ENCODE measurements around the gene ACSF2.

Gene ACSF2

DNA sequence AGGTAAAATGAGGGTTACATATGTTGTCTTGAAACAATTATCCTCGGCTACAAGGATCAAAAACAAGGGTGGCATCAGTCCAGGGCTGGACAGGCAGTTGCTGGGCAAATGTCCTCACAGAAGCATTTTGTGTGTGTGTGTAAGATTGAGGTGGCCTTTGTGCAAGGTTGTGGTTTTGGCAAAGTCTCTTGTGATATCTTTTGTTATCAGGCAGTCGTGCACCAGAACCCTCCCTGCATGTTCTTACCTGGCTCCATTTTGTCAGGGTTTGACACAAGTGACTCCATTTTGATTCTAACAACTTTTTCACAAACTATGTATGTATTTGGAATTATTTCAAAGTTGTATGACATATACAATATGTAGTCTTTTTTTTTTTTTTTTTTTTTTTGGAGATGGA, 22.6 kb downstream of the ACSF2 start:
- no peak overlapping the region for H3K9ac ChIP-seq (ENCODE audit: low read length)
- no peaks in the 10 kb centered on the region for H3K27me3 ChIP-seq (ENCODE audit: control insufficient read depth, insufficient read depth, low read length)
- H3K36me3 ChIP-seq (ENCODE audit: control insufficient read depth, insufficient read depth, low read length) = no peaks in the 10 kb centered on the region
- no peak overlapping the region for H3K4me3 ChIP-seq (ENCODE audit: low read length)
- no peaks in the 10 kb centered on the region for H3K4me1 ChIP-seq (ENCODE audit: control insufficient read depth, insufficient read depth, low read length)
- H3K27ac ChIP-seq (ENCODE audit: low read depth, low read length) = no peak overlapping the region

DNA sequence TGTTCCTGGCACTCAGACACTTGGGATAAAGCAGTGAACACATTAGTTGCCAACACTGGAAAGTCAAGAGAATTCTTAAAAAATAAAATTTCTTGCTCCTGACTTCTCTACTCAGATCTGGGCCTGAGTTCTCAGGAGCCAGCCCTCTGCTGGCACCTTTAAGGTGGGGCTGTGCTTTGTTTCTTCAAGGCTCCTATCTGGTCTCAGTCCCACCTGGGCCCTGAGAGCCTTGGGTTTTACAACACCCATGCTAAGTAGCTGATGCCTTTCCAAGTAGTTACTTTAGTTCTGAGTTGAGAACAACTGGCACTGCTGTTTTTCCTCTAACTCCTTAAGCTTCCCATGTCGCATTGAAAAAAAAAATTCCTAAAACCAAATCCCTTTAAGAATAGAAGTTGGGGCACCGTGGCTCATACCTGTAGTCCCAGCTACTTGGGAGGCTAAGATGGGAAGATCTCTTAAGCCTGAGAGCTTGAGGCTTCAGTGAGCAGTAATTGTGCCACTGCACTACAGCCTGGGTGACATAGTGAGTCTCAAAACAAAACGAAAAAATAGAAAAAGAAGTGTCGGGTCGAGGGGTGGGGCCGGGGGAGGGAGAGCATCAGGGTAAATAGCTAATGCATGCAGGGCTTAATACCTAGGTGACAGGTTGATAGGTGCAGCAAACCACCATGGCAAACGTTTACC, 26.1 kb downstream of the ACSF2 start:
- H3K4me3 ChIP-seq (ENCODE audit: low read length) = no peak overlapping the region
- no peak overlapping the region for H3K27ac ChIP-seq (ENCODE audit: low read depth, low read length)

DNA sequence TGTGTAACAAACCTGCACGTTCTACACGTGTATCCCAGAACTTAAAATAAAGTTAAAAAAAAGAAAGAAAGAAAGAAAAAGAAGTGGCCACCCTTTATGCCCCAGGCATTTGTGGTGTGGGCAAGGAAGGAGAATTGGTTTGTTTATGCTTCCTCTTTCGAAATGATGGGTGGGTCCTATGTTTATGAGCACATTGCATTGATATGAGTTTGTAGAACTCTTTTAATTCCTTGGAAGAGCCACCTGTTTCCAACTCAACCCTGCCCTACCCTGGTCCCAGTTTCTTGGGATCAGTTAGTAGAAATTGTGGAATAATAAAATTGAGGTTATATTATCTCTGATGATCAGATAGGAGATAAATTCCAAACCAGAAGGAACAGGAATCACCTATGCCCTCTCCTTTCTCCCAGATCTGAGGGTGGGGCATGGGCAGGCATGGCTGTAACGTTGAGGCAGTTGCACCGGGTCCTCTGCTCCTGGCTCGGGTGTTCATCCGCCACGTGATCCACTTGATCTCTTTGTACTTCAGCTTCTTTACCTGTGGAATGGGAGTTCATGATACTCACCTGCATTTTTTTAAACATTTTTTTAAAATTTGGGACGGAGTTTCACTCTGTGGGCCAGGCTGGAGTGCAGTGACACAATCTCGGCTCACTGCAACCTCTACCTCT, 26.7 kb downstream of the ACSF2 start:
- H3K9ac ChIP-seq (ENCODE audit: low read length) = no peak overlapping the region
- no peaks in the 10 kb centered on the region for H3K4me1 ChIP-seq (ENCODE audit: control insufficient read depth, insufficient read depth, low read length)
- H3K4me3 ChIP-seq (ENCODE audit: low read length) = no peak overlapping the region
- no peaks in the 10 kb centered on the region for H3K36me3 ChIP-seq (ENCODE audit: control insufficient read depth, insufficient read depth, low read length)
- no peak overlapping the region for H3K27ac ChIP-seq (ENCODE audit: low read depth, low read length)
- no peaks in the 10 kb centered on the region for H3K27me3 ChIP-seq (ENCODE audit: control insufficient read depth, insufficient read depth, low read length)

More for the DNA sequence above, 26.1 kb downstream of the ACSF2 start:
- Histone ChIP-seq H3K9ac (ENCODE audit: low read length) (no peak overlapping the region), H3K36me3 (ENCODE audit: control insufficient read depth, insufficient read depth, low read length) (no peaks in the 10 kb centered on the region), H3K27me3 (ENCODE audit: control insufficient read depth, insufficient read depth, low read length) (no peaks in the 10 kb centered on the region), H3K4me1 (ENCODE audit: control insufficient read depth, insufficient read depth, low read length) (no peaks in the 10 kb centered on the region)

DNA sequence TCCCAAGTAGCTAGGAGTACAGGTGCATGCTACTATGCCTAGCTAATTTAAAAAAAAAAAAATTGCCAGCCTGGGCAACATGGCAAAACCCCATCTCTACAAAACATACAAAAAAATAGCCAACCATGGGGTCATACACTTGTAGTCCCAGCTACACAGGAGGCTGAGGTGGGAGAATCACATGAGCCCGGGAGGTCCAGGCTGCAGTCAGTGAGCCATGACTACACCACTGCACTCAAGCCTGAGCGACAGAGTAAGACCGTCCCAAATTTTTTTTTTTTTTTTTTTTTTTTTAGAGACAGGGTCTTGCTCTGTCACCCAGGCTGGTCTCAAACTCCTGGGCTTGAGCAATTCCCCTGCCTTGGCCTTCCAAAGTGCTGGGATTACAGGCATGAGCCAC, 27.9 kb downstream of the ACSF2 start:
- Histone ChIP-seq H3K27me3 (ENCODE audit: control insufficient read depth, insufficient read depth, low read length) (no peaks in the 10 kb centered on the region), H3K36me3 (ENCODE audit: control insufficient read depth, insufficient read depth, low read length) (no peaks in the 10 kb centered on the region), H3K9ac (ENCODE audit: low read length) (no peak overlapping the region), H3K27ac (ENCODE audit: low read depth, low read length) (no peak overlapping the region), H3K4me3 (ENCODE audit: low read length) (no peak overlapping the region), H3K4me1 (ENCODE audit: control insufficient read depth, insufficient read depth, low read length) (no peaks in the 10 kb centered on the region)

DNA sequence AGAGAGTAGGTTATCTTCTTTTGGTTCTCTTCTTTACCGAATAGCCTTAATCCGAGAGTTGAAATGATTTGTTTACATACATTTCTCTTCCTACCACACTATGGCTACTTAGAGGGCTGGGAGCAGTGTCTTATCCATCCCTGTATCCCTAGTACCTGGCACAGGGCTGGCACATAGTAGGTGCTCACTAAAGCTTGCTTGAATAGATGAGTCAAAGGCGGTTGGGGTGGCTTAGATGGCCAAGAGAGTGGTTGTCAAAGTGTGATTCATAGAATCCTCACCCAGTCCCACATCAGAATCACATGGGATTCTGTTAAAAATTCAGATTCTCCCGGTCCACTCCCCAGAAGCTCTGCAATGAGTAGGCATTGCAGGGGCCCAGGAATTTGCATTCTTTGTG, 31.6 kb downstream of the ACSF2 start:
- Histone ChIP-seq H3K36me3 (ENCODE audit: control insufficient read depth, insufficient read depth, low read length) (peaks cover 3% of the 10 kb centered on the region), H3K27ac (ENCODE audit: low read depth, low read length) (no peak overlapping the region), H3K4me3 (ENCODE audit: low read length) (no peak overlapping the region), H3K27me3 (ENCODE audit: control insufficient read depth, insufficient read depth, low read length) (no peaks in the 10 kb centered on the region), H3K9ac (ENCODE audit: low read length) (no peak overlapping the region), H3K4me1 (ENCODE audit: control insufficient read depth, insufficient read depth, low read length) (no peaks in the 10 kb centered on the region)

DNA sequence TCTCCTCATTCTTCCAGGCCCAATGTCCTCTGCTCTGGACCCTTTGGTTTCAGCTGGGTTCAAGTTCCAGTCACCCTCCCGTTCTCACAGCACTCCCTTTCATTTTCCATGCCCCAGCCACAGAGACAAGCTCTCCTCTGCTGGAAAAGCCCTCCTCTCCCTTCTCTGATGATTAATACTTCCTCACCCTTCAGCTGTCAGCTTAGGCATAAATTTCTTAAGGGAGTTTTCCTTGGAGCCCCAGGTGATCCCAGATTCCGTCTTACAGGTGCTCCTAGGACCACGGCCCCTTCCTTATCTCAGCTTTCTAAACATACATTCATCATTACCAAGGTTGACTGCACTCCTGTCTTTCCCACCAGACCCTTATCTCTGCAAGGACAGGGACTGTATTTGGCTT, 32.3 kb downstream of the ACSF2 start:
- no peak overlapping the region for H3K9ac ChIP-seq (ENCODE audit: low read length)
- H3K36me3 ChIP-seq (ENCODE audit: control insufficient read depth, insufficient read depth, low read length) = peaks cover 4% of the 10 kb centered on the region
- no peaks in the 10 kb centered on the region for H3K27me3 ChIP-seq (ENCODE audit: control insufficient read depth, insufficient read depth, low read length)
- no peak overlapping the region for H3K27ac ChIP-seq (ENCODE audit: low read depth, low read length)
- H3K4me1 ChIP-seq (ENCODE audit: control insufficient read depth, insufficient read depth, low read length) = no peaks in the 10 kb centered on the region
- H3K4me3 ChIP-seq (ENCODE audit: low read length) = no peak overlapping the region

DNA sequence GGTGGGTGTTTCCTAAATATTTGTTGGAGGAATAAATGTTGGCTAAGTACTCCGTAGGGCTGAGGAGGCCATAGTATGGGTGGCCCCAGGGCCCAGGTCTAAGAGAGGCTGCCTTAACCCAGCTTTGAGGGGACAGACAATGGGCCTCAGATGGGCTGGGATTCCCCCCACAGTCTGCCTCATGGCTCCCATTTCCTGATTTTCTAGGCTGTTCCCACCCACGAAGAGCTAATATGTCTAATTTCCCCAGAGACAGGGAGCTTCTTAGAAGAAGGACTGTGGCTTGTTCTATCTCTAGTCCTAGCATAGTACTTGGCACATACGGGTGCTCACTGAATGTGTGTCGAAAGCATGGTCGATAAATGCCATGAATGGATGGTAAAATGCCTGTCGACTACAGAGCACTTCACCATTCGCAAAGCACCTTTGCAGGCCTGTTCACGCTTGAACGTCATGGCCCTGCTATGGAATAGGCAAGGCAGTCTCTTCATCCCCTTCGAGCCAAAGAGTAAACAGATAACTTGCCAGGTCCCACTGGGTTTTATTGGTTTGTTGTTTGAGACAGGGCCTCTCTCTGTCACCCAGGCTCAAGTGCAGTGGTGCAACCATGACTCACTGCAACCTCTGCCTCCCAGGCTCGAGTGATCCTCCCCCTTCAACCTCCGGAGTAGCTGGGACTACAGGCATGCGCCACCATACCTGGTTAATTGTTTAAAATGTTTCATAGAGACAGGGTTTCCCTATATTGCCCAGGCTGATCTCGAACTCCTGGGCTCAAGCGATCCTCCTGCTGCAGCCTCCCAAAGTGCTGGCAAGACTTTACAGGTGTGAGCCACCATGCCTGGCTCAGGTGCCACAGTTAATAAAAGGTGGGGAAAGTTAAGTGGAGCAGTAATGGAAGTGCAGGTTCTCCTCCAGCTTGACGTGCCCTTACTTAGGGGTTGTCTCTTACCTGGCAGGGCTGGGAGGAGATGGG, 33.0 kb downstream of the ACSF2 start:
- Histone ChIP-seq H3K4me1 (ENCODE audit: control insufficient read depth, insufficient read depth, low read length) (no peaks in the 10 kb centered on the region), H3K36me3 (ENCODE audit: control insufficient read depth, insufficient read depth, low read length) (peaks cover 4% of the 10 kb centered on the region), H3K9ac (ENCODE audit: low read length) (no peak overlapping the region), H3K4me3 (ENCODE audit: low read length) (no peak overlapping the region), H3K27ac (ENCODE audit: low read depth, low read length) (no peak overlapping the region), H3K27me3 (ENCODE audit: control insufficient read depth, insufficient read depth, low read length) (no peaks in the 10 kb centered on the region)

DNA sequence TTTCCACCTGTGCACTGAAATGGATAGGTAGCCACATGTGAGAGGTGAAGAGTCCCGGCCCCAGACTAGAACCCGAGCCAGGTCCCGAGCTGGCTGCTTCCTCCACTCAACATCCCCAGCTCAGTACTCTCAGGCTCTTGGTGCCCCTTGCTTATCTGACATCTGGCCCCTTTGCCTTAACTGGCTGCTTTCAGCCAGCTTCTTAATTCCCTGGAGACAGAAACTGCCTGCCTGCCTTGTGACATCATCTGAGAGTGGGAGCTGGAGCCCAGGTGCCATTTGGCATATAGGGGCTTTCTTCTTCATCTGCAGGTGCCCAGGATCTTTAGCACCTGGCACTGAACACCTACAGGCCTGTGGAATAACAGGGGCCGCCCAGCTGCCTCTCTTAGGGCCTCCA, 33.7 kb downstream of the ACSF2 start:
- Histone ChIP-seq H3K9ac (ENCODE audit: low read length) (no peak overlapping the region), H3K4me1 (ENCODE audit: control insufficient read depth, insufficient read depth, low read length) (no peaks in the 10 kb centered on the region), H3K36me3 (ENCODE audit: control insufficient read depth, insufficient read depth, low read length) (peaks cover 4% of the 10 kb centered on the region), H3K4me3 (ENCODE audit: low read length) (no peak overlapping the region), H3K27ac (ENCODE audit: low read depth, low read length) (no peak overlapping the region), H3K27me3 (ENCODE audit: control insufficient read depth, insufficient read depth, low read length) (no peaks in the 10 kb centered on the region)

DNA sequence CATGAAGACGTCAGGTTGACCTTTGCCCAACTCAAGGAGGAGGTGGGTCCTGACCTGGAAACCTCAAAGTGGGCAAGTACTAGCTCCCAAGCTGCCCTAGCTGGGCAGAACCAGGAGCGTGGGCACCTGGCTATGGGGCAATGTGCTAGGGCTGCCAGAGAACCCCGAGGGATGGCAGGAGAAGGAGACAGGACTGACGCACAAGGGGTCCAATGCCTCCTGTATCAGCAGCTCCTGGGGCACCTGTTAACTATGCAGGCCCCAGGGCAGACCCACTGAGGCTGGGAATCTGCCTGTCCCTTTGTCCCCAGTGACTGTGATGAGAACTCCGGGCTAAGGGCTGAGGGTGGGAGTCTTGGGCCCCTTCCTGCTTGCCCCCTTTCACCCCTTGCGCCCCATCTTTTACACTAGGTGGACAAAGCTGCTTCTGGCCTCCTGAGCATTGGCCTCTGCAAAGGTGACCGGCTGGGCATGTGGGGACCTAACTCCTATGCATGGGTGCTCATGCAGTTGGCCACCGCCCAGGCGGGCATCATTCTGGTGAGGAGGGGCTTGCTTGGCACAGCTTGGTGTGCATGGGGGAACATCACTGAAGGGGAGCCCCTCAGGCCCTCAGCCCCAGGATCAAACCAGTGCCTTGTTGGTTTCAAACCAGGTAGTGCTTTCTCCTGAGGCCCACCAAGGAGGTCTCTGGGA, 35.0 kb downstream of the ACSF2 start:
- Histone ChIP-seq H3K27me3 (ENCODE audit: control insufficient read depth, insufficient read depth, low read length) (no peaks in the 10 kb centered on the region), H3K27ac (ENCODE audit: low read depth, low read length) (no peak overlapping the region), H3K4me1 (ENCODE audit: control insufficient read depth, insufficient read depth, low read length) (no peaks in the 10 kb centered on the region), H3K4me3 (ENCODE audit: low read length) (no peak overlapping the region), H3K9ac (ENCODE audit: low read length) (no peak overlapping the region), H3K36me3 (ENCODE audit: control insufficient read depth, insufficient read depth, low read length) (peaks cover 4% of the 10 kb centered on the region)

DNA sequence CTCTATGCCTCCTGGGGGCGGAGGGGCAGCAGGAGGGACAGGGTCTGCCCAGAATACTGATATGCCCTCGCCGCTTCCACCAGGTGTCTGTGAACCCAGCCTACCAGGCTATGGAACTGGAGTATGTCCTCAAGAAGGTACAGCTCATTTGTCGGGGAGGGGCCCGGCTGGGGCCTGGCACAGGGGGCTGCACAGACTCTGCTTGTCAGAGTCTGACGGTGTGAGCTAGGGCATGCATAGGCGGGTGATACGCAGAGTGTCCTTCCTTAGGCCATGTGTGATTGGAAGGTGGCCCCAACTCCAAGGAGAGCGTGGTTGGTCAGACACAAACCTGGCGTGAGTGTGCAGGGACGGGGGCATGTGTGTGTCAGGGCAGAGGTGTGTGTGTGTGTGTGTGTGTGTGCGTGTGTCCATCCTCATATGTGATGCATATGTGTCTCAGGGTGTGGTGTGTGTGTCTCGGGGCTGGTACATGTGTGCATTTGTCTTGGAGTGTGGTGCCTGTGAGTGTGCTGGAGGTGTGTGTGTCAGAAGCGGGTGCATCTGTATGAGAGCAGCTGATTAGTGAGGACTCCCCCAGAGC, 35.6 kb downstream of the ACSF2 start:
- H3K4me1 ChIP-seq (ENCODE audit: control insufficient read depth, insufficient read depth, low read length) = no peaks in the 10 kb centered on the region
- no peak overlapping the region for H3K9ac ChIP-seq (ENCODE audit: low read length)
- H3K27me3 ChIP-seq (ENCODE audit: control insufficient read depth, insufficient read depth, low read length) = no peaks in the 10 kb centered on the region
- peaks cover 4% of the 10 kb centered on the region for H3K36me3 ChIP-seq (ENCODE audit: control insufficient read depth, insufficient read depth, low read length)
- no peak overlapping the region for H3K4me3 ChIP-seq (ENCODE audit: low read length)
- no peak overlapping the region for H3K27ac ChIP-seq (ENCODE audit: low read depth, low read length)

DNA sequence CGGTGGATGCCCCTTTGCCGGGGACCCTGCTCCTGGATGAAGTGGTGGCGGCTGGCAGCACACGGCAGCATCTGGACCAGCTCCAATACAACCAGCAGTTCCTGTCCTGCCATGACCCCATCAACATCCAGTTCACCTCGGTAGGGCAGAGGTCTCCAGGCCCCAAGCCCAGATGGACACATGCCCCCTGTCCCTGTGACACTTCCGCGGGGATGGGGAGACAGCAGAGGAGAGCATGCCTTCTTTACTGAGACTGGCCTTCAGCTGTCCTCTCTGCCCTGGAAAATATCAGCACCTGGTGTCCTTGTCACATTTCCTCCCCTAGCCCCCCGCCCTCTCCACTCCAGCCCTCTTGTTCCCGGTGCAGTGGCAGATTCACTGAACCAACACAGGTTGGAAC, 36.4 kb downstream of the ACSF2 start:
- H3K27ac ChIP-seq (ENCODE audit: low read depth, low read length) = no peak overlapping the region
- H3K9ac ChIP-seq (ENCODE audit: low read length) = no peak overlapping the region
- H3K27me3 ChIP-seq (ENCODE audit: control insufficient read depth, insufficient read depth, low read length) = no peaks in the 10 kb centered on the region
- no peaks in the 10 kb centered on the region for H3K4me1 ChIP-seq (ENCODE audit: control insufficient read depth, insufficient read depth, low read length)
- H3K4me3 ChIP-seq (ENCODE audit: low read length) = no peak overlapping the region
- peaks cover 4% of the 10 kb centered on the region for H3K36me3 ChIP-seq (ENCODE audit: control insufficient read depth, insufficient read depth, low read length)

DNA sequence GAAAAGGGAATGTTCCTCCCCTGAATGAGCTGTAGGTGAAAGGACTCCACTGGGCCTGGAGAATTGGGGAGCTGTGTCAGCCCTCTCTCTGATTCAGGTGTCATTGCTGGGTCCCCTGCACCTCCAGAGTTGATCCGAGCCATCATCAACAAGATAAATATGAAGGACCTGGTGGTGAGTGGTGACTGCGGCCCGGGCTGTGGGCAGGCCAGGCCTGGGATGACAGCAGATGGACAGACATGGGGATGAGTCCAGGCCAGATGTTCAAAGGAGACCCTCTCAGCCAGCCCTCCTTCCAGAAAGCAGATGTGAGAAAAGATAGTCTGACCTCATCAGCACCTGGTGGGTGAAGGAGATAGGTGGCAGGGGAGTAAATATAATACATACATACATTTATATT, 38.1 kb downstream of the ACSF2 start:
- H3K27me3 ChIP-seq (ENCODE audit: control insufficient read depth, insufficient read depth, low read length) = no peaks in the 10 kb centered on the region
- peaks cover 4% of the 10 kb centered on the region for H3K36me3 ChIP-seq (ENCODE audit: control insufficient read depth, insufficient read depth, low read length)

More for the DNA sequence above, 38.1 kb downstream of the ACSF2 start:
- H3K4me3 ChIP-seq (ENCODE audit: low read length) = no peak overlapping the region
- H3K4me1 ChIP-seq (ENCODE audit: control insufficient read depth, insufficient read depth, low read length) = no peaks in the 10 kb centered on the region
- H3K9ac ChIP-seq (ENCODE audit: low read length) = no peak overlapping the region
- no peak overlapping the region for H3K27ac ChIP-seq (ENCODE audit: low read depth, low read length)
